NCI-H2081 (cell line): ENCODE measurements around the gene BHLHE23.
A peak's percentile ranks its signal among the peaks of the same experiment; 100 is the strongest.

Source experiments
- DNase-seq, 2 experiments: peaks; one replicate each; lab custom pipeline; 2025; lab: John Stamatoyannopoulos, UW

BHLHE23 gene

GRCh38 chr20:63006540-63007359, at the start of gene BHLHE23:
Gene BHLHE23 (minus strand): TSS chr20:63006964. CDS start chr20:63006774, 190 bp downstream.
- DNase-seq = peak in 1 of 2 experiments; percentile 15

GRCh38 chr20:63055575-63056235, 48.9 kb upstream of the BHLHE23 start:
- DNase-seq = no peak

- no peak for DNase-seq
Measured at GRCh38 chr20:63054681-63055240, 48.0 kb upstream of the BHLHE23 start.

- no peak for DNase-seq
Measured at GRCh38 chr20:63054103-63054474, 47.3 kb upstream of the BHLHE23 start.

GRCh38 chr20:63053432-63054102, 46.8 kb upstream of the BHLHE23 start:
- no peak for DNase-seq

GRCh38 chr20:63052571-63053431, 46.0 kb upstream of the BHLHE23 start:
- DNase-seq = no peak

GRCh38 chr20:63051911-63052310, 45.1 kb upstream of the BHLHE23 start:
- no peak for DNase-seq

GRCh38 chr20:63051186-63051860, 44.6 kb upstream of the BHLHE23 start:
- DNase-seq = no peak

GRCh38 chr20:63050406-63050805, 43.6 kb upstream of the BHLHE23 start:
- no peak for DNase-seq

- no peak for DNase-seq
Measured at GRCh38 chr20:63049561-63050221, 42.9 kb upstream of the BHLHE23 start.

GRCh38 chr20:63049191-63049518, 42.4 kb upstream of the BHLHE23 start:
- DNase-seq = no peak

GRCh38 chr20:63048516-63049190, 41.9 kb upstream of the BHLHE23 start:
- no peak for DNase-seq

GRCh38 chr20:63047946-63048345, 41.2 kb upstream of the BHLHE23 start:
- no peak for DNase-seq

GRCh38 chr20:63047267-63047666, 40.5 kb upstream of the BHLHE23 start:
- DNase-seq = no peak

GRCh38 chr20:63046841-63047240, 40.1 kb upstream of the BHLHE23 start:
- no peak for DNase-seq

GRCh38 chr20:63045991-63046390, 39.2 kb upstream of the BHLHE23 start:
- DNase-seq = no peak

GRCh38 chr20:63045401-63045800, 38.6 kb upstream of the BHLHE23 start:
- DNase-seq = no peak

- DNase-seq = no peak
Measured at GRCh38 chr20:63044605-63045004, 37.8 kb upstream of the BHLHE23 start.

- DNase-seq = no peak
Measured at GRCh38 chr20:63044204-63044600, 37.4 kb upstream of the BHLHE23 start.
